NCI-H128 (cell line): Measurements from ENCODE around the gene RCN2.

Experiments
- DNase-seq: peaks from one replicate; lab custom pipeline; 2025; ENCODE audit not compliant: unreplicated experiment; lab: John Stamatoyannopoulos, UW

RCN2 gene

GRCh38 chr15:76991741-76992645, 60.4 kb downstream of the RCN2 start:
- DNase-seq, result no peak

- DNase-seq, result no peak
Observed at GRCh38 chr15:76993114-76993725, 61.7 kb downstream of the RCN2 start.

GRCh38 chr15:76994001-76994400, 62.5 kb downstream of the RCN2 start:
- no peak for DNase-seq

GRCh38 chr15:76994496-76994895, 62.9 kb downstream of the RCN2 start:
- DNase-seq, result no peak

- DNase-seq, result no peak
Observed at GRCh38 chr15:76994971-76995945, 63.7 kb downstream of the RCN2 start, which contains the start of gene PSTPIP1. TSS of gene PSTPIP1 (plus strand) at chr15:76995126. CDS start at chr15:76995574, 448 bp downstream.

- DNase-seq, result no peak
Observed at GRCh38 chr15:76996076-76996525, 64.6 kb downstream of the RCN2 start.

- DNase-seq, result no peak
Observed at GRCh38 chr15:76996526-76997401, 65.2 kb downstream of the RCN2 start.

- no peak for DNase-seq
Observed at GRCh38 chr15:76998663-76999285, 67.2 kb downstream of the RCN2 start.

- no peak for DNase-seq
Observed at GRCh38 chr15:76999996-77000395, 68.4 kb downstream of the RCN2 start.

GRCh38 chr15:77001351-77001750, 69.8 kb downstream of the RCN2 start:
- no peak for DNase-seq

- no peak for DNase-seq
Observed at GRCh38 chr15:77001966-77002365, 70.4 kb downstream of the RCN2 start.

- no peak for DNase-seq
Observed at GRCh38 chr15:77002436-77002835, 70.9 kb downstream of the RCN2 start.

GRCh38 chr15:77002954-77003912, 71.7 kb downstream of the RCN2 start:
- DNase-seq, result no peak
